DND-41 (cell line): ENCODE results near the gene NADK2.

Experiments used
- EZH2 ChIP-seq: IDR thresholded peaks from 3 replicates; pipeline ENCODE4 v1.6.1; 2012; ENCODE audit warnings: borderline replicate concordance, low read depth, mild to moderate bottlenecking, moderate library complexity, low read length, inconsistent platforms; ENCODE audit not compliant: severe bottlenecking
- TF ChIP-seq, protein P1 (sequence below): IDR thresholded peaks from 2 replicates; pipeline ENCODE4 v1.5.1; 2012; ENCODE audit warnings: borderline replicate concordance, low read length, moderate library complexity, mild to moderate bottlenecking; ENCODE audit not compliant: poor library complexity, severe bottlenecking; ENCODE audit errors: extremely low read depth

GRCh38 chr5:36155291-36155690, 86.4 kb downstream of the NADK2 start:
- TF ChIP-seq, protein P1, sequence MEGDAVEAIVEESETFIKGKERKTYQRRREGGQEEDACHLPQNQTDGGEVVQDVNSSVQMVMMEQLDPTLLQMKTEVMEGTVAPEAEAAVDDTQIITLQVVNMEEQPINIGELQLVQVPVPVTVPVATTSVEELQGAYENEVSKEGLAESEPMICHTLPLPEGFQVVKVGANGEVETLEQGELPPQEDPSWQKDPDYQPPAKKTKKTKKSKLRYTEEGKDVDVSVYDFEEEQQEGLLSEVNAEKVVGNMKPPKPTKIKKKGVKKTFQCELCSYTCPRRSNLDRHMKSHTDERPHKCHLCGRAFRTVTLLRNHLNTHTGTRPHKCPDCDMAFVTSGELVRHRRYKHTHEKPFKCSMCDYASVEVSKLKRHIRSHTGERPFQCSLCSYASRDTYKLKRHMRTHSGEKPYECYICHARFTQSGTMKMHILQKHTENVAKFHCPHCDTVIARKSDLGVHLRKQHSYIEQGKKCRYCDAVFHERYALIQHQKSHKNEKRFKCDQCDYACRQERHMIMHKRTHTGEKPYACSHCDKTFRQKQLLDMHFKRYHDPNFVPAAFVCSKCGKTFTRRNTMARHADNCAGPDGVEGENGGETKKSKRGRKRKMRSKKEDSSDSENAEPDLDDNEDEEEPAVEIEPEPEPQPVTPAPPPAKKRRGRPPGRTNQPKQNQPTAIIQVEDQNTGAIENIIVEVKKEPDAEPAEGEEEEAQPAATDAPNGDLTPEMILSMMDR: no peak
- TF ChIP-seq EZH2: no peak
